Upper lobe of left lung (tissue), 4 donors: ENCODE data around the gene ATP2B2.

Experiments
- CTCF ChIP-seq, 6 experiments: fragments of 450-650 bp in 4 of 6; fragments of 200-600 bp in 2 of 6; sonication (generic) in 2 of 6; IDR thresholded peaks; one replicate each; pipeline ENCODE4 v1.5.1; 2016 to 2019; ENCODE audit warnings: antibody characterized with exemption in 6 of 6
- POLR2A ChIP-seq, 4 donors: fragments of 450-650 bp; IDR thresholded peaks; one replicate each; pipeline ENCODE4 v1.5.1; 2016 to 2017; ENCODE audit warnings: antibody characterized with exemption in 4 of 4, mild to moderate bottlenecking in 2 of 4
- POLR2AphosphoS5 ChIP-seq, 2 donors: sonication (generic); formaldehyde crosslinking; IDR thresholded peaks; one replicate each; pipeline ENCODE4 v1.5.1; 2017; ENCODE audit warnings: antibody characterized with exemption in 2 of 2

GRCh38 chr3:10508619-10509260, 3.4 kb upstream of the ATP2B2 start:
- TF ChIP-seq CTCF (IDR thresholded peaks at IDR 0.05) (no peak), POLR2AphosphoS5 (IDR thresholded peaks at IDR 0.05) (no peak), POLR2A (IDR thresholded peaks at IDR 0.05) (no peak)
